HFFc6 (cell line): ENCODE measurements around the gene URB2. TPM values are rescaled to one million over a fixed set of nuclear protein-coding genes. Genes with fewer than 3 reads are reported as not detected.

Source experiments
- DNase-seq: peaks from one replicate; pipeline ENCODE4 v3.0.0-alpha.2; 2018
- H3K27ac Mint-ChIP-seq: 2 replicates; pipeline ENCODE4 v1.8.0; 2020; ENCODE audit warnings: mild to moderate bottlenecking, mixed read lengths
- H3K27me3 Mint-ChIP-seq: 2 replicates; pipeline ENCODE4 v1.8.0; 2021; ENCODE audit warnings: mild to moderate bottlenecking, moderate library complexity, mixed read lengths; ENCODE audit not compliant: insufficient read depth
- H3K36me3 Mint-ChIP-seq: 2 replicates; pipeline ENCODE4 v1.8.0; 2021; ENCODE audit warnings: low read depth, mixed read lengths
- H3K4me1 Mint-ChIP-seq: 2 replicates; pipeline ENCODE4 v1.8.0; 2020; ENCODE audit warnings: low read depth, mixed read lengths
- H3K4me3 Mint-ChIP-seq: 2 replicates; pipeline ENCODE4 v1.8.0; 2020; ENCODE audit warnings: mild to moderate bottlenecking, moderate library complexity, mixed read lengths
- H3K9me3 Mint-ChIP-seq: 2 replicates; pipeline ENCODE4 v1.8.0; 2020; ENCODE audit warnings: mild to moderate bottlenecking, mixed read lengths
- total RNA-seq, 6 experiments: library from RNA; stranded (reverse); fragmentation: NEBNext Ultra II Directional; extraction: Animal tissue kit (Norgen Biotek cat#: 25700); gene quantifications; 2 replicates in 1 of 6; 3 replicates in 5 of 6; pipeline ENCODE4 v1.2.3, GENCODE V29; 2021
- TF ChIP-seq, protein P1 (sequence below): fragments of 200-600 bp; sonication (generic); IDR thresholded peaks from 2 replicates; pipeline ENCODE4 v1.5.0; 2021; ENCODE audit warnings: antibody characterized with exemption, mild to moderate bottlenecking

URB2 gene
- total RNA-seq, 6 experiments from 2014 or later, result 8.8 to 12.6 (median 9.8) TPM

DNA sequence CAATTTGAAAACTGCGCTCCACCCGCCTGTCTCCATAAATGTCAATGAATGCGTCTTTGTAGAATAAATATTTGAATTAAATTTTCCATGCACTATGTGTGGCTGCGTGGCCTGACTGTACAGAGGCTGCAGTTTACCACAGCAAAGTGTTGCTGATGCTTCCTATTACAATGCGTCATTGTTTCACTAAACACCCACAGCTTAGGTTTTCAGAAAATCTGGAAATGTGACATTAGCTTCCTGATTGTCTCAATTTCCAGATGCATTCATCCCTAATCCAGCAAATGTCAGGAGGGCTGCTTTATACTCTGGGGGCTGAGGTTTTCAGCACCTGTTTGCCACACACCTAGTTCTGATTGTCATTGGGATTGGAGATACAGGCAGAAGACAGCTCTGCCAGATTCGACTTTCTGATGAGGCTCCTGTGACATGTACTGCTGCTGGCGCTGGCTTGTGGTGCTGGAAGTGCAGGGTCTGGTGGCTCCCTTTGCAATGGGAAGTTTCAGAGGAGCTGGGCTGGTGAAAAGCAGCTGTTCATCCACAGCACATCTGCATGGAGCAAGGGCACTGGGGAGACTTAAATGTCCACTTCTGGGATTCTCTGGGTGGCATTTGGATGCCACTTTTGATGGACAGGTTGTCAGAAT lies 40.0 kb downstream of the URB2 start:
- Mint-ChIP-seq H3K27me3 (no peaks in the 10 kb centered on the region; the same call in 1 of the 2 replicates), H3K9me3 (no peaks in the 10 kb centered on the region), H3K36me3 (peaks cover 7% of the 10 kb centered on the region; the same call in 1 of the 2 replicates), H3K4me1 (no peaks in the 10 kb centered on the region), H3K4me3 (no peak overlapping the region), H3K27ac (no peak overlapping the region)
- TF ChIP-seq, protein P1, sequence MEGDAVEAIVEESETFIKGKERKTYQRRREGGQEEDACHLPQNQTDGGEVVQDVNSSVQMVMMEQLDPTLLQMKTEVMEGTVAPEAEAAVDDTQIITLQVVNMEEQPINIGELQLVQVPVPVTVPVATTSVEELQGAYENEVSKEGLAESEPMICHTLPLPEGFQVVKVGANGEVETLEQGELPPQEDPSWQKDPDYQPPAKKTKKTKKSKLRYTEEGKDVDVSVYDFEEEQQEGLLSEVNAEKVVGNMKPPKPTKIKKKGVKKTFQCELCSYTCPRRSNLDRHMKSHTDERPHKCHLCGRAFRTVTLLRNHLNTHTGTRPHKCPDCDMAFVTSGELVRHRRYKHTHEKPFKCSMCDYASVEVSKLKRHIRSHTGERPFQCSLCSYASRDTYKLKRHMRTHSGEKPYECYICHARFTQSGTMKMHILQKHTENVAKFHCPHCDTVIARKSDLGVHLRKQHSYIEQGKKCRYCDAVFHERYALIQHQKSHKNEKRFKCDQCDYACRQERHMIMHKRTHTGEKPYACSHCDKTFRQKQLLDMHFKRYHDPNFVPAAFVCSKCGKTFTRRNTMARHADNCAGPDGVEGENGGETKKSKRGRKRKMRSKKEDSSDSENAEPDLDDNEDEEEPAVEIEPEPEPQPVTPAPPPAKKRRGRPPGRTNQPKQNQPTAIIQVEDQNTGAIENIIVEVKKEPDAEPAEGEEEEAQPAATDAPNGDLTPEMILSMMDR, result no peak
- DNase-seq, result no peak

DNA sequence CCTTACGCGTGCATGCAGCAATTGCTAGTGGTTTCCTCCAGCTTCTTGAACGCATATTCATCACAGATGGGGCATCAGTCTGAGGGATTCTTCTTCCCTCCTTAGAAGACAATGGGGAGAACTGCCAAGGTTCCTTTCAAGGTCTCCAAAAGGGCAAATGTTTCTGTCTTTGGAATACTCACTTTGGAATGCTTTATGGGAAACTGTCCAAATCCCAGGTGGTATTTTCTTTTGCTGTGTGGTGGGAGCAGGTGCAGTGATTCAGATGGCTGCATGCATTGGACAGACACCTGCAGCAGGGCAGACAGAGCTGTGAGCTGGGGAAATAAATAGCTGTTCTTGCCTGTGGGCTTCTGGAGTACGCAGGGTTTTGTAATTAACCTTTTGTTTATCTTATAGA lies 40.5 kb downstream of the URB2 start:
- TF ChIP-seq, protein P1, result no peak

DNA sequence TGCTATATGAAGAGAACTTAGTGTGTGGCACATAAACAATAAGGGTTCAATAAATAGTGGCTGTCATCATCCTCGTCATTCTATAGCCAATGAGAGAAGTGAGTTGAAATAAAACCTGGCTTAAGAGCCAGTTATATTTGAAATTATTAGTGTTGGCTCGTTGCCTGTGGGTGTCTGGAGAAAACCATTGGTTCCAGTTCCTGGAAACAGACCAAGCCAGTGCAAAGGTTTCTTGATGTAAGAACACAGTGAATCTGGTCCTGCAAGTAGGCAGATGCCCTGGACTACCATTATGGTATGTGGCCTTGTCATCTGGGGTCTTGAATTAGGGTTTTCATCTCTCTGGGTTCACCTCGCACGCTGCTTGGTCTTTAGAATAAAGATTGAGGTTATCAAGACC lies 43.3 kb downstream of the URB2 start:
- no peaks in the 10 kb centered on the region; the same call in 1 of the 2 replicates for H3K27me3 Mint-ChIP-seq
- TF ChIP-seq, protein P1, result no peak
- H3K36me3 Mint-ChIP-seq, result no peaks in the 10 kb centered on the region
- no peaks in the 10 kb centered on the region for H3K4me1 Mint-ChIP-seq
- DNase-seq, result no peak
- no peak overlapping the region for H3K4me3 Mint-ChIP-seq
- no peak overlapping the region for H3K27ac Mint-ChIP-seq
- no peaks in the 10 kb centered on the region for H3K9me3 Mint-ChIP-seq

More for the DNA sequence above, 40.5 kb downstream of the URB2 start:
- Mint-ChIP-seq H3K4me1 (no peaks in the 10 kb centered on the region), H3K27me3 (no peaks in the 10 kb centered on the region; the same call in 1 of the 2 replicates), H3K36me3 (0 out of 2 replicates have a peak, but pooled peaks cover 1% of the 10 kb centered on the region), H3K27ac (no peak overlapping the region), H3K9me3 (no peaks in the 10 kb centered on the region), H3K4me3 (no peak overlapping the region)
- DNase-seq, result no peak

DNA sequence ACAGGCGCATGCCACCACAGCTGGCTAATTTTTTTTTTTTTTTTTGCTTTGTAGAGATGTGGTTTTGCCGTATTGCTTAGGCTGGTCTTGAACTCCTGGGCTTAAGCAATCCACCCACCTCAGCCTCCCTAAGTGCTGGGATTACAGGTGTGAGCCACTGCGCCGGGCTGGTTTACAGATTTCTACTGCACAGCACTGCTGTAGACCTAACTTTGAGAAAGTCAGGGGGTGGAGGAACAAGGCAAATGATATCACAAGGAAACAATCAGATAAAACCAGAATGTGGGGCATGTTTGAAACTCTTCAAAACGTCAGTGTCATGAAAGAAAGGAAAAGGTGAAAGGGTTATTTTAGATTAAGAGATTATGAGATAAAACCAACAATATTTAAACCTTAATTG lies 45.3 kb downstream of the URB2 start:
- TF ChIP-seq, protein P1, result no peak
- H3K9me3 Mint-ChIP-seq, result no peaks in the 10 kb centered on the region
- H3K27ac Mint-ChIP-seq, result no peak overlapping the region
- H3K4me3 Mint-ChIP-seq, result no peak overlapping the region
- H3K4me1 Mint-ChIP-seq, result no peaks in the 10 kb centered on the region; the same call in 1 of the 2 replicates
- no peaks in the 10 kb centered on the region for H3K36me3 Mint-ChIP-seq
- DNase-seq, result no peak
- peaks cover 2% of the 10 kb centered on the region for H3K27me3 Mint-ChIP-seq

DNA sequence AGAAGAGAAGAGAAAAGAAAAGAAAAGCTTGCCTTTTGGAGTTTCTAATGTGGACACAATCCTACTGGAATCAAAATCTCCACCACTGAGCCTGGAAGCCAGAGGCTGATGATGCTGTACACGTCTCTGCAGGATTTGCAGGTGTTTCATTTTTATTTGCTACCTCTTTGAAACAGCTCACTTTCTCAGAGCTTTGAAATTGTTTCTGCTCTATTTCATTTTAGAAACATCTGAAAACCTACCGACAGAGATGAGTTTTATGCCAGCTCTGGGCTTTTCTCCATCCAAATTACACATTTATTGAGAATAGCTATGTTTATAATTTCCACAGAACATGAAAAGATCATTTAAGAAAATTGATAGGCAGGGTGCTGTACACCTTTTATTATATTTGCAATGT lies 46.2 kb downstream of the URB2 start:
- H3K9me3 Mint-ChIP-seq, result no peaks in the 10 kb centered on the region
- no peak overlapping the region for H3K4me3 Mint-ChIP-seq
- H3K27me3 Mint-ChIP-seq, result peaks cover 2% of the 10 kb centered on the region
- TF ChIP-seq, protein P1, result no peak
- no peaks in the 10 kb centered on the region; the same call in 1 of the 2 replicates for H3K4me1 Mint-ChIP-seq
- DNase-seq, result no peak
- H3K27ac Mint-ChIP-seq, result no peak overlapping the region
- H3K36me3 Mint-ChIP-seq, result no peaks in the 10 kb centered on the region
